Measurements from ENCODE around the gene ZNF428.
A peak's percentile ranks its signal among the peaks of the same experiment; 100 is the strongest.
"Not testable (repeated sequence)": the region's sequence is repeated elsewhere in the genome, so short reads cannot be mapped to it uniquely, and the experiment has no call there.

Gene ZNF428

GRCh38 chr19:43591904-43592772 is 27.3 kb downstream of the ZNF428 start:
- DNase-seq, result no peak

- no peak for DNase-seq
These were observed 29.8 kb downstream of the ZNF428 start for GRCh38 chr19:43589678-43590077.

- no peak for DNase-seq
These were observed 30.2 kb downstream of the ZNF428 start for GRCh38 chr19:43589277-43589676.

DNA sequence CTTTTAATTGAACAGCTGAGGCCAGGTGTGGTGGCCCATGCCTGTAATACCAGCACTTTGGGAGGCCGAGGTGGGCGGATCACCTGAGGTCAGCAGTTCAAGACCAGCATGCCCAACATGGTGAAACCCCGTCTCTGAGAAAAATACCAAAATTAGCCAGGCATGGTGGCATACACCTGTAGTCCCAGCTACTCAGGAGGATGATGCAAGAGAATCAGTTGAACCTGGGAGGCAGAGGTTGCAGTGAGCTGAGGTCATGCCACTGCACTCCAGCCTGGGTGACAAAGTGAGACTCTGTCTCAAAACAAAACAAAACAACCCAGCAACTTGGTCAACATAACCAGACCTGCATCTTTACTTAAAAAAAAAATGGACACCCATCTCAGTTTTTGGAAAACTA is 32.4 kb downstream of the ZNF428 start:
- not testable (repeated sequence) for DNase-seq

- no peak for DNase-seq
These were observed 33.1 kb downstream of the ZNF428 start for GRCh38 chr19:43586346-43586745.

- no peak for DNase-seq
These were observed 34.9 kb downstream of the ZNF428 start for GRCh38 chr19:43584484-43584883.

DNA sequence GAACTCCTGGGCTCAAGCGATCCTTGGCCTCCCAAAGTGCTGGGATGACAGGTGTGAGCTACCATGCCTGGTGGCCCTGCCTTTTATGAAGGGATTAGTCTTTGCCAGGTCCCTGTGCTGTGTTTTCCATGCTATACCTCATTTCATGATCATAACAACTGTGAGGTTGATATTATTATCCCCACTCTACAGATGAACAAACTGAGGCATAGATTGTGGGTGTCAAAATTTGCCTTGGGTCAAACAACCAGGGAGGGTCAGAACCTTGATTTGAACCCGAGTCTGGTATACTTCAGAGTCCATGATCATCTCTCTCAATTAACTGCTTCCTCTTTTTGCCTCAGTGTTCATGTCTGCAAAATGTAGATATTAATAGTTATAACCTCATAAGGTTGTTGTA is 36.9 kb downstream of the ZNF428 start:
- no peak for DNase-seq

GRCh38 chr19:43581467-43581866 is 38.0 kb downstream of the ZNF428 start:
- no peak for DNase-seq

GRCh38 chr19:43578787-43579186 is 40.6 kb downstream of the ZNF428 start:
- DNase-seq, result no peak

GRCh38 chr19:43575955-43576878 is 43.2 kb downstream of the ZNF428 start:
- DNase-seq, result no peak

DNA sequence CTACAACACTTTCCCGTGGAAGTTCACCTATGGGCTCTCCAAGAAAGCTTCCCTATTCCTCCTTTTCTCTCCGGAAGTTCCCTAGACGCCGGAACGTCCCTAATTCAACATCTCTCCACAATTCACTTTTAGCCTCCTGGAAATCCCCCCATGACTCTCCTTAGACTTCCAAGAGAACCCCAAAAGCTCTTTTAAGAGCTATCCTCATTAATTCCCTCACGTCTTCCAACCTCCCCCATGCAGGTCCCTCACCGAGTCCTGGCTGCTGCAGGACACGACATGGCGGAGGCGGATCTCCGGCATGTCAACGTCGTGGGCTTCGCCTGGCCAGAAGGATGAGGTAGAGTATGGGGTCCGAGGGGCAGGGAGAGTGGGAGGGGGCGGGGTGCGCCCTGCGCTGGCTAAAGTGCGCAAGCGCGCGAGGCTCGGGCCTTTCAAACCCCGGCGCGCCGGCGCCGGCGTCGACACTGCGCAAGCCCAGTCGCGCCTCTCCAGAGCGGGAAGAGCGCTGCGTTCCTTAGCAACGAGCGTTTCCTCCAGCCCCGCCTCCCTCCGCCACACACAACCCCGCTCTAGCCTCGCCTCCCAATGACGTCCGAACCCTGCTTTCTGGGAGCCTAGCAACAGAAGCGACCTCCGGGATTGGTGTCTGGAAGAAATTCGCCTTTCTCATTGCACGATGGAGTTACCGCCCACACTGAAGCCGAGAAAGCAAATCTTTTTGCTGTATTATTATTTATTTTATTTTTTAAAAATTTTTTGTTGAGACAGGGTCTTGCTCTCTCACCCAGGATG is 44.1 kb downstream of the ZNF428 start, which contains the start of the genes PINLYP and XRCC1:
Gene PINLYP (plus strand): TSS at position 646 of the 795 bp plus-strand sequence. CDS start 1,391 bp downstream, outside the sequence.
Gene XRCC1 (minus strand): TSS at position 372 of the 795 bp plus-strand sequence. CDS start 69 bp downstream, at position 303.
- peak; percentile 99 for DNase-seq

DNA sequence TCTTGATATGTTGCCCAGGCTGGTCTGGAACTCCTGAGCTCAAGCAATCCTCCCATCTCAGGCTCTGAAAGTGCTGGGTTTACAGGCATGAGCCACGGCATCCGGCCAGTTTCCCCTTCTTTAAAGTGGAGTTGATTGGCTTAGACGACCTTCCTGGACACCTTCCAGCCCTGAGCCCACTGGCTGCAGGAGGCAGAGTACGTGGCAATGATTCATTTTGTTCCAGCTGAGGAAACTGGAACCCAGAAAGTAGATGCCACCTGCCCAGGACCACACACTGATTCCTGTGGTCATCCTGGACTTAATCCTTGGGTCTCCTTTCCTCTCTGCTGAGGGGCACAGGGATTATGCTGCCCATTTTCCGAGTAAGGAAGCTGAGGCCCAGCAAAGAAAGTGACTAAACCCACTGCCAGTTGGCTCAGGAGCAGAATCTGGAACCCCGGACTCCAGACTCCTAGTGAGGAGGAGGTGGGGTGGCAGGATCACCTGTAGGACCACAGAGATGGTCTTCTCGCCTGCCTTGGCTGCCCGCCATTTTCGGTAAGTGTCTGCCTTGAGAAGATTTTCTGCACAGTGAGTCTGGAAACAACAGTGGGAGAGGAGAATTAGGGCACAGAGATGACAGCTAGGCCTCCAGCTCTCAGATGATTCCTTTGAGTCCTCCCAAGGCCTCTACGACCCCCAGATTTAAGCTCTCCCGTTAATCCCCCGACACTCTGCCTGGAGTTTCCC is 44.8 kb downstream of the ZNF428 start:
- no peak for DNase-seq

DNA sequence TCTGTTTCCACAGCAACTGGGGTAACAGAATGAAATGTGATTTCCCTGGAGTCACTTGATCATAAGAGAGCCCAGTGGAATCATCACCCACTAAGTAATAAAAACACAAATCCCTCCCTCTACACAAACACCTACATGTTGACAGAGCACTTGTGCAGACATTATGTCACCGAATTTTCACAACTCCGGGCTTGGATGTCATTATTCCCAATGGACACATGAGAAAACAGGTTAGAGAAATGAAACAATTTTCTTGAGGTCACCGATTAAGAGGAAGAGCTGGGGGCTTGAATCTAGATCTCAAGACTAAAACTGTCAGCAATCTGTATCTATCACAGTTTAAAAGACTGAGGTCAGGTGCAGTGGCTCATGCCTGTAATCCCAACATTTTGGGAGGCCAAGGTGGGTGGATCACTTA is 47.2 kb downstream of the ZNF428 start:
- DNase-seq, result no peak

DNA sequence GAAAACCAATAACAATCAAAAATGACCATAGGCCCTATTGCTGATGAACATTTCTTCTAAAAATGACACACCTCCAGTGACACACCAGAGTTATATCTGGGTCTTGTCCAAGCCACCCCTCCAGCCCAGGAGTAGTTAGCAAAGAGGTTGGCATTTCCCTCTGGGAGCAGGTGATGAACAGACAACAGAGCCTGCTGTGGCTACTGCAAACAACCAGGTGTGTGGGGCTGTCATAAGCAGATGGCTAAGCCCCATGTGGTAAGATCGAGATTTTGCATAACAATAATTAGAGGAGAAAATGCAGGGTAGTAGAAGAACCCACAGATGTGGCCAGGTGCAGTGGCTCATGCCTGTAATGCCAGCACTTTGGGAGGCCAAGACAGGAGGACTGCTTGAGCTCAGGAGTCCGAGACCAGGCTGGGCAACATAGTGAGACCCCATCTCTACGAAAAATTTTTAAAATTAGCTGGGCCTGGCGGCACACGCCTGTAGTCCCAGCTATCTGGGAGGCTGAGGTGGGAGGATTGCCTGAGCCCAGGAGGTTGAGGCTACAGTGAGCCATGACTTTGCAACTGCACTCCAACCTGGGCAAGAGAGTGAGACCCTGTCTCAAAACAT is 49.1 kb downstream of the ZNF428 start:
- DNase-seq, result peak; percentile 29

DNA sequence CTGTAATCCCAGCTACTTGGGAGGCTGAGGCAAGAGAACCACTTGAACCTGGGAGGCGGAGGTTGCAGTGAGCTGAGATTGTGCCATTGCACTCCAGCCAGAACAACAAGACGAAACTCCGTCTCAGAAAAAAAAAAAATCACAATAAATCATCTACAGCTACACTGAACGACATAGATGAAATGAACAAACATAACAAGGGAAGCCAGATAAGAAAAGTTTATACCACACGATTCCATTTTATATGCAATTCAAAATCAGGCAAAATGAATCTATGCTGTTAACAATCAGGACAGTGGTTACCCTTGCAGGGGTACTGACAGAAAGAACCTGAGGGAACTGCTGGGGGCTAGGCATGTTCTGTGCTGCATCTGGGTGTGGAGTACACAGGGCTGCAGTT is 49.8 kb downstream of the ZNF428 start:
- DNase-seq, result no peak

- DNase-seq, result no peak
These were observed 54.6 kb downstream of the ZNF428 start for GRCh38 chr19:43564800-43565199.

DNA sequence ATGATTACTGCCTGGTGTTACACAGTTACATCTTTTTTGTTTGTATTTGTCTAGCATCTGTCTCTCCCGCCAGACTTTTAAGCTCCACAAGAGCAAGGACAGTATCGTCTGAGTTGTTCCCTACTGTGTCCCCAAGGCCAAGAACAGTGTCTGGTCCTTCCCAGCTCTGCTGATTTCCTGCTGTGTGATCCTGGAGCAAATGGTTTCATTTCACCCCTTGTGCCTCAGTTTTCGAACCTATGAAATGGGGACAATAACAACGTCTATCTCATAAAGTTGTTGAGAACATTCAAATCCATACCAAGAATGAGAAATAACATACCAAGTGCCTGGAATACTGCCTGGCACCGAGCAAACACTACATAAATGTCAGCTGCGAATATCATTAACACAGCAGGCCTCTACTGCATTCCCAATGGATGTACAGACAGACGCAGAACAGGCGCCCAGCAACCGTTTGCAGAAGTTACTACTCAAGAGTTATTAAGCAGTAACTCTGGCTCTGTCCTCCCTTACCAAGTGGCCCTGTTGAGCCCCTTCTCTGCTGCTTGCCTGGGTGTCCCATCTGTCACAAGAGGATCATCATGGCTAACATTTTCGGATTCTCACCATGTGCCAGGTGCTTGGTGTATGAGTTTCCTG is 55.5 kb downstream of the ZNF428 start:
- DNase-seq, result no peak

DNA sequence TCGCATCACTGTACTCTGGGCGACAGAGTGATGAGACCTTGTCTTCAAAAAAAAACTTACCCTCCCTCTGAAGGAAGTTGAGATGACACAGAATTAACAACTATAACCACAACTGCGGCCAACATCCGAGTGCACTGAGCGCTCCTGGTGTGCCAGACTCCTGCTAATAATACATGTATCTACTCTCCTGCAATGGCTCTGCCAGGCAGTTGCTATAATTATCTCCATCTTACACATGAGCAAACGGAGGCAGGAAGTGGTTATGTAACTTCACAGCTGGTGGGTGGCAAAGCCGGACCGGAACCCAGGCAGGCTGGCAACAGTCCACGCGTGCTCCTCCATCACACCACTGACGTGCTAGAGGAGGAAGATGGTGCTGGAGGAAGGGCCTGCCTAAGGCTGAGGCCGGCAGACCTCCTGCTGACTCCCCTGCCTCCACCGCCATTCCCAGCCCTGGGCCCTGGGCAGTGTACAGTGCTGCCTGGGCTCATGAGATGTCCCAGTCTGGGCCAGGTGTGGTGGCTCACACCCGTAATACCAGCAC is 56.7 kb downstream of the ZNF428 start:
- no peak for DNase-seq

DNA sequence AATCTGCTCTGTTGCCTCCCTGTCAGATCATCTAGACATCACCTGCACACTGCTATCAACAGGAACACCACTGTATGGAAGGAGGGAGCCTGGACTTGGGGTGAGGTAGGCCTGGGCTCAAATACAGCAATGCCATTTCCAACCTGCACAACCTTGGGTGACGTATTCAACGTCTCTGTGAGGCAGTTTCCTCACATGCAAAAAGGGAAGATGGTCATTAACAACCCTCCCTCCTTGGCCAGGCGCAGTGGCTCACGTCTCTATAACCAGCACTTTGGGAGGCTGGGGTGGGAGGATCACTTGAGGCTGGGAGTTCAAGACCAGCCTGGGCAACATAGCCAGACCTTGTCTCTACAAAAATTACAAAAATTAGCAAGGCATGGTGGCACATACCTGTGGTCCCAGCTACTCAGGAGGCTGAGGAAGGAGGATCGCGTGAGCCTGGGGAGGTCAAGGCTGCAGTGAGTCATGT is 57.2 kb downstream of the ZNF428 start:
- DNase-seq, result no peak

Measured in NCI-H526 treated with DMSO at 0.1 percent for 48 hours (cell line).